CD14-positive monocyte (primary cell): ENCODE results near the gene TRPM5. TPM values are rescaled to one million over a fixed set of nuclear protein-coding genes. Genes with fewer than 3 reads are reported as not detected.

Experiments
- DNase-seq, 3 donors: peaks; one replicate each; pipeline ENCODE4 v3.0.0-alpha.2; 2011 to 2022
- H2AFZ ChIP-seq: 2 replicates; pipeline ENCODE4 v1.6.0; 2012; ENCODE audit warnings: mild to moderate bottlenecking, low read depth, low read length, inconsistent platforms; ENCODE audit not compliant: insufficient read depth, poor library complexity, severe bottlenecking
- H3K27ac ChIP-seq, 2 donors: 1 replicate in 1 of 2; 2 replicates in 1 of 2; pipeline ENCODE4 v1.5.1; 2012 to 2013; ENCODE audit warnings: low read length in 2 of 2, control low read depth in 1 of 2, inconsistent platforms in 1 of 2, low read depth in 1 of 2, mild to moderate bottlenecking in 1 of 2
- H3K27me3 ChIP-seq, 2 donors: one replicate each; pipeline versions ENCODE4 v1.6.0 to v1.6.1; 2011 to 2013; ENCODE audit warnings: low read length in 2 of 2; ENCODE audit not compliant: control insufficient read depth in 2 of 2, insufficient read depth in 2 of 2
- H3K36me3 ChIP-seq, 2 donors: replicated peaks in 1 of 2; 1 replicate in 1 of 2; 2 replicates in 1 of 2; pipeline versions ENCODE4 v1.5.1 to v1.6.1; 2012 to 2013; ENCODE audit warnings: low read length in 2 of 2, control low read depth in 1 of 2, inconsistent platforms in 1 of 2, mild to moderate bottlenecking in 1 of 2; ENCODE audit not compliant: insufficient read depth in 2 of 2, control insufficient read depth in 1 of 2
- H3K4me1 ChIP-seq, 2 donors: 1 replicate in 1 of 2; 2 replicates in 1 of 2; pipeline versions ENCODE4 v1.5.1 to v1.6.1; 2012 to 2013; ENCODE audit warnings: low read length in 2 of 2, control low read depth in 1 of 2, inconsistent platforms in 1 of 2, mild to moderate bottlenecking in 1 of 2, moderate library complexity in 1 of 2; ENCODE audit not compliant: insufficient read depth in 2 of 2, control insufficient read depth in 1 of 2
- H3K4me2 ChIP-seq: replicated peaks from 2 replicates; pipeline ENCODE3; 2012; ENCODE audit warnings: low read length, moderate library complexity, mild to moderate bottlenecking; ENCODE audit not compliant: poor library complexity, severe bottlenecking; ENCODE audit errors: extremely low read depth
- H3K4me3 ChIP-seq, 3 experiments: fragments of 200-600 bp in 1 of 3; sonication (generic) in 1 of 3; replicated peaks in 1 of 3; 1 replicate in 2 of 3; 2 replicates in 1 of 3; pipeline ENCODE4 v1.5.1; 2011 to 2013; ENCODE audit warnings: low read length in 3 of 3, mild to moderate bottlenecking in 3 of 3, control low read depth in 2 of 3, low read depth in 2 of 3, inconsistent platforms in 1 of 3, moderate library complexity in 1 of 3
- H3K79me2 ChIP-seq: 2 replicates; pipeline ENCODE4 v1.6.0; 2012; ENCODE audit warnings: mild to moderate bottlenecking, control low read depth, inconsistent platforms, low read length, moderate library complexity; ENCODE audit not compliant: insufficient read depth
- H3K9ac ChIP-seq: 2 replicates; pipeline ENCODE4 v1.6.0; 2017; ENCODE audit warnings: low read length, mild to moderate bottlenecking; ENCODE audit not compliant: insufficient read depth, poor library complexity, severe bottlenecking
- H3K9me3 ChIP-seq, 2 donors: replicated peaks in 1 of 2; 1 replicate in 1 of 2; 2 replicates in 1 of 2; pipeline versions ENCODE4 v1.5.1 to v1.6.1; 2012 to 2013; ENCODE audit warnings: low read length in 2 of 2, control low read depth in 1 of 2; ENCODE audit not compliant: control insufficient read depth in 1 of 2, insufficient read depth in 1 of 2
- H4K20me1 ChIP-seq: 2 replicates; pipeline ENCODE4 v1.6.0; 2012; ENCODE audit warnings: mild to moderate bottlenecking, low read length, control low read depth, moderate library complexity; ENCODE audit not compliant: insufficient read depth
- H3K27ac Mint-ChIP-seq, 7 donors: one replicate each; pipeline ENCODE4 v1.8.0; 2020; ENCODE audit warnings: mild to moderate bottlenecking in 7 of 7, mixed read lengths in 7 of 7, moderate library complexity in 6 of 7, inconsistent platforms in 2 of 7
- H3K27me3 Mint-ChIP-seq, 3 donors: one replicate each; pipeline ENCODE4 v1.8.0; 2021 to 2022; ENCODE audit warnings: low read depth in 3 of 3, mild to moderate bottlenecking in 3 of 3, mixed read lengths in 3 of 3, moderate library complexity in 3 of 3, inconsistent platforms in 1 of 3
- H3K36me3 Mint-ChIP-seq, 2 donors: one replicate each; pipeline ENCODE4 v1.8.0; 2020; ENCODE audit warnings: mixed read lengths in 2 of 2, inconsistent platforms in 1 of 2, mild to moderate bottlenecking in 1 of 2
- H3K4me1 Mint-ChIP-seq: one replicate; pipeline ENCODE4 v1.8.0; 2020; ENCODE audit warnings: mild to moderate bottlenecking, mixed read lengths
- H3K4me3 Mint-ChIP-seq, 2 donors: one replicate each; pipeline ENCODE4 v1.8.0; 2020; ENCODE audit warnings: mild to moderate bottlenecking in 2 of 2, mixed read lengths in 2 of 2, moderate library complexity in 1 of 2
- H3K9me3 Mint-ChIP-seq, 7 donors: one replicate each; pipeline ENCODE4 v1.8.0; 2020 to 2022; ENCODE audit warnings: mixed read lengths in 7 of 7, mild to moderate bottlenecking in 6 of 7, moderate library complexity in 6 of 7, inconsistent platforms in 2 of 7
- CTCF ChIP-seq: fragments of 200-600 bp; IDR thresholded peaks from one replicate; pipeline ENCODE4 v1.8.0; 2022; ENCODE audit warnings: antibody characterized with exemption, mild to moderate bottlenecking
- WGBS: methylation state at CpG from one replicate; pipeline ENCODE4 v1.1.5; 2013; ENCODE audit warnings: missing lambda C conversion rate; ENCODE audit not compliant: insufficient coverage; 5-methylcytosine and 5-hydroxymethylcytosine counted together
- intact Hi-C, 2 donors: fragments of 100-400 bp; cut with micrococcal nuclease; formaldehyde crosslinking; loops; one replicate each; pipeline versions ENCODE4 v1.15.0 to v1.15.1; 2023
- polyA plus RNA-seq, 3 donors: library from polyadenylated mRNA; depleted of rRNA in 1 of 3; unstranded in 2 of 3; stranded (reverse) in 1 of 3; fragments of 300-500 nt in 2 of 3; fragments of >200 nt in 1 of 3; fragmentation: Illumina TruSeq in 2 of 3; gene quantifications; 1 replicate in 2 of 3; 2 replicates in 1 of 3; pipeline ENCODE4 v1.2.3, GENCODE V29; 2012 to 2021

Gene TRPM5
- polyA plus RNA-seq, 3 donors: 0.03 TPM; not detected in 2

GRCh38 chr11:2448661-2449547 lies 4.6 kb upstream of the TRPM5 start:
- no peak for DNase-seq
- Histone ChIP-seq H3K79me2 (peaks cover 84% of the 10 kb centered on the region), H3K9me3 (no peaks in the 10 kb centered on the region), H3K27ac (peak overlapping the region in 1 of 2 donors; percentile 88), H3K4me3 (no peak overlapping the region), H4K20me1 (peaks cover 90% of the 10 kb centered on the region), H3K36me3 (peaks cover 14 to 35% of the 10 kb centered on the region in 2 donors), H3K4me2 (no peak overlapping the region), H3K27me3 (peaks cover 0 to 4% of the 10 kb centered on the region in 2 donors), H2AFZ (no peak overlapping the region), H3K4me1 (peaks cover 38 to 42% of the 10 kb centered on the region in 2 donors), H3K9ac (peak overlapping the region; percentile 47)
- intact Hi-C loops: loop anchor here in 1 of 2 donors (5.0 kb wide), 1 partner anchor 33 kb away; no protein-coding TSS in a partner anchor
- H3K4me3 Mint-ChIP-seq: no peak overlapping the region
- TF ChIP-seq CTCF: no peak
- peaks cover 0 to 6% (median 0%) of the 10 kb centered on the region in 7 donors for H3K9me3 Mint-ChIP-seq
- H3K27ac Mint-ChIP-seq: no peak overlapping the region
- H3K4me1 Mint-ChIP-seq: peaks cover 35% of the 10 kb centered on the region
- H3K27me3 Mint-ChIP-seq: peaks cover 2 to 5% (median 3%) of the 10 kb centered on the region in 3 donors
- peaks cover 28 to 46% of the 10 kb centered on the region in 2 donors for H3K36me3 Mint-ChIP-seq
- WGBS: 98% methylated on average over 21 of the region's 21 CpGs

- H3K27me3 ChIP-seq: peaks cover 0 to 12% of the 10 kb centered on the region in 2 donors
- TF ChIP-seq CTCF: no peak
- Mint-ChIP-seq H3K9me3 (peaks cover 0 to 3% (median 0%) of the 10 kb centered on the region in 7 donors), H3K27me3 (peaks cover 9 to 13% (median 10%) of the 10 kb centered on the region in 3 donors), H3K36me3 (peaks cover 23 to 42% of the 10 kb centered on the region in 2 donors), H3K27ac (peak overlapping the region in 4 of 7 donors; percentile 83 to 96 (median 90)), H3K4me3 (peak overlapping the region; percentile 93 to 98), H3K4me1 (peaks cover 35% of the 10 kb centered on the region)
- H3K27ac ChIP-seq: peak overlapping the region; percentile 80 to 88
- H4K20me1 ChIP-seq: peaks cover 82% of the 10 kb centered on the region
- peak overlapping the region in 2 of 3 experiments; percentile 82 to 88 for H3K4me3 ChIP-seq
- DNase-seq: no peak
- peaks cover 14 to 31% of the 10 kb centered on the region in 2 donors for H3K36me3 ChIP-seq
- H3K4me2 ChIP-seq: peak overlapping the region; percentile 87
- H3K4me1 ChIP-seq: peaks cover 39 to 45% of the 10 kb centered on the region in 2 donors
- peak overlapping the region; percentile 47 for H3K9ac ChIP-seq
- H2AFZ ChIP-seq: peak overlapping the region; percentile 53
- peaks cover 77% of the 10 kb centered on the region for H3K79me2 ChIP-seq
- intact Hi-C loops: loop anchor here in 1 of 2 donors (5.0 kb wide), 1 partner anchor 34 kb away; no protein-coding TSS in a partner anchor
- H3K9me3 ChIP-seq: no peaks in the 10 kb centered on the region
- 95% methylated on average over 5 of the region's 10 CpGs for WGBS
Observed at GRCh38 chr11:2447951-2448650, 3.8 kb upstream of the TRPM5 start.
